ENCODE results near the gene SDC1.

- TF ChIP-seq CTCF (IDR thresholded peaks at IDR 0.05; ENCODE audit: low read depth, low read length) (no peak), POLR2A (IDR thresholded peaks at IDR 0.05; ENCODE audit: extremely low read depth, insufficient read length) (no peak), MYC (IDR thresholded peaks at IDR 0.05; ENCODE audit: low read depth, low read length) (no peak)
- TF ChIP-seq, protein P1, sequence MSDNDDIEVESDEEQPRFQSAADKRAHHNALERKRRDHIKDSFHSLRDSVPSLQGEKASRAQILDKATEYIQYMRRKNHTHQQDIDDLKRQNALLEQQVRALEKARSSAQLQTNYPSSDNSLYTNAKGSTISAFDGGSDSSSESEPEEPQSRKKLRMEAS (IDR thresholded peaks at IDR 0.05; ENCODE audit: low read depth, low read length) = no peak
Measured at GRCh38 chr2:20211420-20211819, 13.5 kb downstream of the SDC1 start.

All from NB4 (cell line).